Measurements from ENCODE around the gene AGAP3. TPM values are rescaled to one million over a fixed set of nuclear protein-coding genes. Genes with fewer than 3 reads are reported as not detected.

The AGAP3 gene
- total and polyA plus RNA-seq, 3 experiments from 2014 or later, result 8.0 to 40.7 (median 39.9) TPM

DNA sequence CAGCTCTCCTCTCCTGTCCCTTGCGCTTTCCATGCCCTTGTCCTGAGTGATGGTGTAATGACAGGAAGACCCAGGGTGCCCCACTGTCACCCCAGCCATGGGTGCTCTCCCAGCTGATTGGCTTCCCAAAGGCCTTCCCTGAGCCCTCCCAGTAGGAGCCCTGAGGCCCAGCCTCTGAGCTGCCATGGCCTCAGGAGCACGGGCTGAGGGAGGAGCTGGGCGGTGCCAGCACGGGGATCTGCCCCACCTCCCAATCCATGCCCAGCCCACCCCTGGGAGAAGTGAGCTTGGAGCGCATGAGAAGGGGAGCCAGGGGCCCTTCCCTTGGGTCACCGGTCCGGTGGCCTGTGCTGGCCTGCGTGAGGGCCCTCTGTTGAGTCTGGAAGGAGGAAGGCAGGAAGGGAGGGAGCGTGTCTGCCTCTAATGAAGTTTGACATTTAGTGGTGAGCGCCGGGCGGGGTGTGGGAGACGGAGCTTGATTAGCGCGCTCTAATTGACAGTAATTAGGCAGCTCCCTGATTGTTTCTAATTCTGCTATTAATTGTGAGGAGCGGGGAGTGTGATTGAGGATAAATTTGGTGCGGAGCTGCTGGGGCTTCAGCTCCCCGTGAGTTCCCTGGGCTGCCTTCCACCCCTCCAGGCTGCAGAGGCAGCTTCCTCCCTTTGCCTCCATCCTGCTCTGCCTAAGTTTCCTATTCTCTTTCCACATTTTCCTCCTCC is 53.0 kb downstream of the AGAP3 start:
- DNase-seq, result no peak
- Histone ChIP-seq H3K4me3 (ENCODE audit: low read length) (no peak overlapping the region), H3K4me1 (ENCODE audit: insufficient read depth, low read length) (no peaks in the 10 kb centered on the region), H3K27ac (ENCODE audit: low read depth, low read length) (no peak overlapping the region), H3K36me3 (ENCODE audit: insufficient read depth, low read length) (no peaks in the 10 kb centered on the region), H3K27me3 (ENCODE audit: insufficient read depth, low read length, poor library complexity, severe bottlenecking) (no peaks in the 10 kb centered on the region), H3K9me3 (ENCODE audit: low read length) (no peaks in the 10 kb centered on the region)
- no peak overlapping the region for H3K4me3 Mint-ChIP-seq
- ChIA-PET POLR2A (no interaction called here), CTCF (interaction anchor here (0.6 to 2.3 kb wide), 4 partner anchors 8 to 596 kb away, joined by 3 to 7 read pairs (median 3); no protein-coding TSS in a partner anchor)
- peaks cover 0 to 54% (median 6%) of the 10 kb centered on the region in 3 donors for H3K36me3 Mint-ChIP-seq
- H3K9me3 Mint-ChIP-seq, result no peaks in the 10 kb centered on the region
- H3K27ac Mint-ChIP-seq, result no peak overlapping the region
- no peaks in the 10 kb centered on the region for H3K4me1 Mint-ChIP-seq
- peaks cover 0 to 2% of the 10 kb centered on the region in 2 donors for H3K27me3 Mint-ChIP-seq

DNA sequence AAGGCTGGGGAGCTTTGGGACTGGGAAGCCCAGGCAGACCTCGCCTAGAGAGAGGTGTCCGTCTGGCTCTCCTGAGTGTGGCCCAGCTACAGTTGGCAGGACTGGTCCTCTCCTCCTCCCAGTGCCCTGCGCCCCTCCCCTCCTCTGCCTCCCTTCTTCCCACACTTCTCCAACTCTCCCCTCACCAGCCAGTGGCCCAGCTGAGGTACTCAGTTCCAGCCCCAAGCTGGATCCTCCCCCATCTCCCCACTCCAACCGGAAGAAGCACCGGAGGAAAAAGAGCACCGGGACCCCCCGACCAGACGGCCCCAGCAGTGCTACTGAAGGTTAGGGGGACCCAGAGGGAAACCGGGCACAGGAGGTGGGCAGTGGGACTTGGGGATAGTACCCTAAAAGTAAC is 53.5 kb downstream of the AGAP3 start:
- peaks cover 0 to 2% of the 10 kb centered on the region in 2 donors for H3K27me3 Mint-ChIP-seq
- H3K27ac Mint-ChIP-seq, result no peak overlapping the region
- no peak for DNase-seq
- H3K4me1 Mint-ChIP-seq, result no peaks in the 10 kb centered on the region
- POLR2A ChIA-PET, result no interaction called here
- peaks cover 0 to 53% (median 6%) of the 10 kb centered on the region in 3 donors for H3K36me3 Mint-ChIP-seq
- Histone ChIP-seq H3K4me1 (ENCODE audit: insufficient read depth, low read length) (no peaks in the 10 kb centered on the region), H3K4me3 (ENCODE audit: low read length) (no peak overlapping the region), H3K36me3 (ENCODE audit: insufficient read depth, low read length) (no peaks in the 10 kb centered on the region), H3K9me3 (ENCODE audit: low read length) (no peaks in the 10 kb centered on the region), H3K27ac (ENCODE audit: low read depth, low read length) (no peak overlapping the region), H3K27me3 (ENCODE audit: insufficient read depth, low read length, poor library complexity, severe bottlenecking) (no peaks in the 10 kb centered on the region)
- CTCF ChIA-PET, result interaction anchor here (0.6 to 2.3 kb wide), 3 partner anchors 16 to 595 kb away, joined by 3 to 7 read pairs (median 3); no protein-coding TSS in a partner anchor
- H3K9me3 Mint-ChIP-seq, result no peaks in the 10 kb centered on the region
- no peak overlapping the region for H3K4me3 Mint-ChIP-seq

GRCh38 chr7:151140826-151141225 is 54.6 kb downstream of the AGAP3 start:
- H3K4me1 Mint-ChIP-seq, result no peaks in the 10 kb centered on the region
- H3K36me3 ChIP-seq (ENCODE audit: insufficient read depth, low read length), result no peaks in the 10 kb centered on the region
- H3K27me3 ChIP-seq (ENCODE audit: insufficient read depth, low read length, poor library complexity, severe bottlenecking), result no peaks in the 10 kb centered on the region
- H3K4me3 ChIP-seq (ENCODE audit: low read length), result no peak overlapping the region
- DNase-seq, result no peak
- peaks cover 0 to 47% (median 2%) of the 10 kb centered on the region in 3 donors for H3K36me3 Mint-ChIP-seq
- peaks cover 0 to 2% of the 10 kb centered on the region in 2 donors for H3K27me3 Mint-ChIP-seq
- ChIA-PET CTCF (interaction anchor here (2.3 kb wide), 1 partner anchor 17 kb away, joined by 7 read pairs; no protein-coding TSS in a partner anchor), POLR2A (no interaction called here)
- H3K9me3 ChIP-seq (ENCODE audit: low read length), result no peaks in the 10 kb centered on the region
- no peaks in the 10 kb centered on the region for H3K9me3 Mint-ChIP-seq
- H3K4me3 Mint-ChIP-seq, result no peak overlapping the region
- H3K27ac ChIP-seq (ENCODE audit: low read depth, low read length), result no peak overlapping the region
- no peaks in the 10 kb centered on the region for H3K4me1 ChIP-seq (ENCODE audit: insufficient read depth, low read length)
- H3K27ac Mint-ChIP-seq, result peak overlapping the region in 1 of 8 donors; percentile 9

DNA sequence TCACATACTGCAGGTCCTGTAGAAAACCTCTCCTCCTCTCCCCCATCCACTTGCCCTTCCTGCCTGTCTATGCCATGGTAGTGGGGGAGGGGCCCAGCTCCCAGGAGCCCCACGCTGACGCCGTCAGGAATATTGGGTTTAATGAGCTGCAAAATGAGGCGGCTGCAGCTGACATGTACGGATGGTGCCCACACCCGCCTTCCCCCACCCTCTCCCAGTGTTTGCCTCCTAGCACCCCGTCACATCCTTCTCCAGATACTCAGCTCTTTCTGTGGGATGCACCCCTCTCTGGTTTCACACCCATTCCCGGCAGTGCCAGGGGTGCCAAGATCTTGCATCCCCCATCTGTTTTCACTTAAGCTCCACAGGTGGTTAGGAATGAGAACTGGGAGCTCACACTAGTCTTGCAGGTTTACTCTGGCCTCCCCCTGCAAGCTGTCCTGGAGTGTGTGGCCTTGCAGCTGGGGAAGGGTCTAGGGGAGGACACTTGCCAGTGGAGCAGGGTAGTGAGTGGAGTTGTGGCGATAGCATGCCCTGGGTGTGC is 55.1 kb downstream of the AGAP3 start:
- DNase-seq, result no peak
- Mint-ChIP-seq H3K9me3 (no peaks in the 10 kb centered on the region), H3K27me3 (peaks cover 0 to 2% of the 10 kb centered on the region in 2 donors), H3K4me3 (no peak overlapping the region), H3K27ac (no peak overlapping the region), H3K36me3 (peaks cover 0 to 44% (median 2%) of the 10 kb centered on the region in 3 donors), H3K4me1 (no peaks in the 10 kb centered on the region)
- ChIA-PET POLR2A (no interaction called here), CTCF (no interaction called here)
- H3K36me3 ChIP-seq (ENCODE audit: insufficient read depth, low read length), result no peaks in the 10 kb centered on the region
- no peaks in the 10 kb centered on the region for H3K9me3 ChIP-seq (ENCODE audit: low read length)
- H3K27ac ChIP-seq (ENCODE audit: low read depth, low read length), result no peak overlapping the region
- H3K4me3 ChIP-seq (ENCODE audit: low read length), result no peak overlapping the region
- no peaks in the 10 kb centered on the region for H3K27me3 ChIP-seq (ENCODE audit: insufficient read depth, low read length, poor library complexity, severe bottlenecking)
- no peaks in the 10 kb centered on the region for H3K4me1 ChIP-seq (ENCODE audit: insufficient read depth, low read length)

DNA sequence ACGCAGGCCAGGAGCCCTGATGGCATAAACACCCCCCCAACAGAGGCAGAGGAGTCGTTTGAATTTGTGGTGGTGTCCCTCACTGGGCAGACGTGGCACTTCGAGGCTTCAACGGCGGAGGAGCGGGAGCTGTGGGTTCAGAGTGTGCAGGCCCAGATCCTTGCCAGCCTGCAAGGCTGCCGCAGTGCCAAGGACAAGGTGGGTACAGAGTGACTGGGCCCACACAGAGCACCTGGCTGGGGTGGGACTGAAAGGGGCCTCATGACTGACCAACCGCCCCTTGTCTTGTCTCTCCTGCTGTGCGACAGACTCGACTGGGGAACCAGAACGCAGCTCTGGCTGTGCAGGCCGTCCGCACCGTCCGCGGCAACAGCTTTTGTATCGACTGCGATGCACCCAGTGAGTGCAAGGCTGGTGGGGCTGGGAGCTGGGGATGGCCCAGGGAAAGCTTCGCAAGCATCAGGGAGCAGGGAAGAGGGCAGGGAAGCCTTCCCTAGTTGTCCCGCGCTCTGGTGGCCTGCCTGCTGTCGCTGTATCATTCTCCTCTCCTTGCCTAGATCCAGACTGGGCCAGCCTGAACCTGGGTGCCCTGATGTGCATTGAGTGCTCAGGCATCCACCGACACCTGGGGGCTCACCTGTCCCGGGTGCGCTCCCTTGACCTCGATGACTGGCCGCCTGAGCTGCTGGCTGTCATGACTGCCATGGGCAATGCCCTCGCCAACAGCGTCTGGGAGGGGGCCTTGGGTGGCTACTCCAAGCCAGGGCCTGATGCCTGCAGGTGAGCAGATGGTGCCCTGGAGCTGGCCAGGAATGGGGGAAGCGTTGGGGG is 55.8 kb downstream of the AGAP3 start:
- Mint-ChIP-seq H3K4me1 (no peaks in the 10 kb centered on the region), H3K9me3 (no peaks in the 10 kb centered on the region), H3K27me3 (peaks cover 0 to 2% of the 10 kb centered on the region in 2 donors), H3K36me3 (peaks cover 0 to 40% (median 2%) of the 10 kb centered on the region in 3 donors), H3K27ac (no peak overlapping the region), H3K4me3 (no peak overlapping the region)
- CTCF ChIA-PET, result no interaction called here
- no peak for DNase-seq
- no peaks in the 10 kb centered on the region for H3K9me3 ChIP-seq (ENCODE audit: low read length)
- H3K27ac ChIP-seq (ENCODE audit: low read depth, low read length), result no peak overlapping the region
- H3K4me3 ChIP-seq (ENCODE audit: low read length), result no peak overlapping the region
- POLR2A ChIA-PET, result no interaction called here
- H3K27me3 ChIP-seq (ENCODE audit: insufficient read depth, low read length, poor library complexity, severe bottlenecking), result no peaks in the 10 kb centered on the region
- no peaks in the 10 kb centered on the region for H3K36me3 ChIP-seq (ENCODE audit: insufficient read depth, low read length)
- no peaks in the 10 kb centered on the region for H3K4me1 ChIP-seq (ENCODE audit: insufficient read depth, low read length)

DNA sequence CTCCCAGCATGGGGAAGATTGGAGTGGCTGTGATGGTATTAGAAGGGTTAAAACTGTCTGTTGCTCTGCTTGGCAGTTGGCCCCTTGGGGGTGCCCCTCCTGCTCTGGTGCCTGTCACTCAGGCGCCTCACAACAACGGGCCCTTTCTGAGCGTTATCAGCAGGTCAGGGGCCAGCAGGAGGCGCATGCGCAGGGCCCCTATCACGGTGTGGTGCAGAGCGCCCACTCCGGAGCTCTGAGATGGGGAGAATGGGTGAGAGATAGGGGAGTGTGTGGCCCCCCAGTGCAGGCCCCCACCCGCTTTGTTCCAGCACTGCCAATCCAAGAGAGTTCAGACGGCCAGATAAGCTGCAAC is 56.4 kb downstream of the AGAP3 start:
- Histone ChIP-seq H3K4me3 (ENCODE audit: low read length) (no peak overlapping the region), H3K36me3 (ENCODE audit: insufficient read depth, low read length) (no peaks in the 10 kb centered on the region), H3K27ac (ENCODE audit: low read depth, low read length) (no peak overlapping the region), H3K4me1 (ENCODE audit: insufficient read depth, low read length) (no peaks in the 10 kb centered on the region), H3K9me3 (ENCODE audit: low read length) (no peaks in the 10 kb centered on the region), H3K27me3 (ENCODE audit: insufficient read depth, low read length, poor library complexity, severe bottlenecking) (no peaks in the 10 kb centered on the region)
- ChIA-PET CTCF (no interaction called here), POLR2A (no interaction called here)
- H3K4me1 Mint-ChIP-seq, result no peaks in the 10 kb centered on the region
- H3K27me3 Mint-ChIP-seq, result peaks cover 0 to 2% of the 10 kb centered on the region in 2 donors
- no peaks in the 10 kb centered on the region for H3K9me3 Mint-ChIP-seq
- no peak overlapping the region for H3K27ac Mint-ChIP-seq
- H3K36me3 Mint-ChIP-seq, result peaks cover 0 to 40% (median 2%) of the 10 kb centered on the region in 3 donors
- H3K4me3 Mint-ChIP-seq, result no peak overlapping the region
- DNase-seq, result no peak

DNA sequence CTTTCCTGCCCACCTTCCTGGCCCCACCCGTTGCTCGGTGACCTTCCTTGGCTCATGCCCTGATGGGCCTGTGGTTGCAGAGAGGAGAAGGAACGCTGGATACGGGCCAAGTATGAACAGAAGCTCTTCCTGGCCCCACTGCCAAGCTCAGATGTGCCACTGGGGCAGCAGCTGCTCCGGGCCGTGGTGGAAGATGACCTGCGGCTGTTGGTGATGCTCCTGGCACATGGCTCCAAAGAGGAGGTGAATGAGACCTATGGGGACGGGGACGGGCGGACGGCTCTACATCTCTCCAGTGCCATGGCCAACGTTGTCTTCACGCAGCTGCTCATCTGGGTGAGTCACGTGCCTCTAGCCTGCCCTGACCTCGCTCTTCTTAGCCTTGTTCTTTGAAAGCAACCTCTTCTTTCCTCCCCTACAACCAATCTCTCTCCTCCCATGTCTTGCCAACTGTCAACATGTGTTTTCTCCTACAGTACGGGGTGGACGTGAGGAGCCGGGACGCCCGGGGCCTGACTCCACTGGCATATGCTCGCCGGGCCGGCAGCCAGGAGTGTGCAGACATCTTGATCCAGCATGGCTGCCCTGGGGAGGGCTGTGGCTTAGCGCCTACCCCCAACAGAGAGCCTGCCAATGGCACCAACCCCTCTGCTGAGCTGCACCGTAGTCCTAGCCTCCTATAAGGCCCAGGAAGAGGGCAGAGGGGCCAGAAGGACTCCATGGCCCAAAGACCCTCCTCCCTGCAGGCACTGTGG is 57.2 kb downstream of the AGAP3 start:
- CTCF ChIA-PET, result no interaction called here
- Mint-ChIP-seq H3K27ac (peak overlapping the region in 1 of 8 donors; percentile 47), H3K27me3 (peaks cover 2 to 4% of the 10 kb centered on the region in 2 donors)

More for the DNA sequence above, 57.2 kb downstream of the AGAP3 start:
- Histone ChIP-seq H3K27ac (ENCODE audit: low read depth, low read length) (no peak overlapping the region), H3K9me3 (ENCODE audit: low read length) (no peaks in the 10 kb centered on the region), H3K27me3 (ENCODE audit: insufficient read depth, low read length, poor library complexity, severe bottlenecking) (peaks cover 3% of the 10 kb centered on the region), H3K36me3 (ENCODE audit: insufficient read depth, low read length) (no peaks in the 10 kb centered on the region), H3K4me1 (ENCODE audit: insufficient read depth, low read length) (no peaks in the 10 kb centered on the region), H3K4me3 (ENCODE audit: low read length) (no peak overlapping the region)
- POLR2A ChIA-PET, result no interaction called here
- Mint-ChIP-seq H3K9me3 (no peaks in the 10 kb centered on the region), H3K4me1 (no peaks in the 10 kb centered on the region), H3K36me3 (peaks cover 0 to 40% (median 2%) of the 10 kb centered on the region in 3 donors), H3K4me3 (no peak overlapping the region)
- no peak for DNase-seq
